Stomach (tissue), 9 donors: ENCODE data around the gene SFXN2. TPM values are rescaled to one million over a fixed set of nuclear protein-coding genes. Genes with fewer than 3 reads are reported as not detected.

Source experiments
- DNase-seq, 2 donors: peaks; one replicate each; pipeline versions ENCODE4 v3.0.0 to v3.0.0-alpha.2; 2013 to 2019
- H3K27ac ChIP-seq, 5 donors: fragments of 200-600 bp in 4 of 5; sonication (generic) in 4 of 5; one replicate each; pipeline ENCODE4 v1.5.1; 2013 to 2019; ENCODE audit warnings: mild to moderate bottlenecking in 1 of 5, moderate library complexity in 1 of 5
- H3K27me3 ChIP-seq, 3 donors: fragments of 200-600 bp; sonication (generic); one replicate each; pipeline ENCODE4 v1.5.1; 2017 to 2019; ENCODE audit warnings: mixed run types in 1 of 3
- H3K36me3 ChIP-seq, 4 donors: fragments of 200-600 bp; sonication (generic); 1 replicate in 3 of 4; 2 replicates in 1 of 4; pipeline ENCODE4 v1.5.1; 2016 to 2019
- H3K4me1 ChIP-seq, 4 donors: fragments of 200-600 bp; sonication (generic); one replicate each; pipeline ENCODE4 v1.5.1; 2016 to 2019
- H3K4me3 ChIP-seq, 4 donors: fragments of 200-600 bp; sonication (generic) in 3 of 4; one replicate each; pipeline ENCODE4 v1.5.1; 2016 to 2019; ENCODE audit warnings: mild to moderate bottlenecking in 1 of 4
- H3K9me3 ChIP-seq, 4 donors: fragments of 200-600 bp; sonication (generic); one replicate each; pipeline ENCODE4 v1.5.1; 2016 to 2019
- EP300 ChIP-seq: sonication (generic); formaldehyde crosslinking; IDR thresholded peaks from one replicate; pipeline ENCODE4 v1.6.1; 2017; ENCODE audit warnings: antibody characterized with exemption
- POLR2A ChIP-seq, 4 donors: fragments of 450-650 bp; IDR thresholded peaks; one replicate each; pipeline ENCODE4 v1.6.1; 2016; ENCODE audit warnings: antibody characterized with exemption in 4 of 4, control low read depth in 2 of 4, mild to moderate bottlenecking in 1 of 4, moderate library complexity in 1 of 4
- POLR2AphosphoS5 ChIP-seq, 3 donors: sonication (generic); formaldehyde crosslinking; IDR thresholded peaks; one replicate each; pipeline ENCODE4 v1.6.1; 2016; ENCODE audit warnings: antibody characterized with exemption in 3 of 3
- WGBS, 5 donors: extraction: QIAGEN DNeasy Blood & Tissue Kit in 3 of 5; methylation state at CpG; one replicate each; pipeline versions ENCODE4 v1.1.5 to v1.1.7; 2013 to 2018; 5-methylcytosine and 5-hydroxymethylcytosine counted together
- intact Hi-C: fragments of 100-400 bp; cut with DNase I; formaldehyde crosslinking; loops from one replicate; pipeline ENCODE4 v1.15.1; 2023; ENCODE audit warnings: low total_unique reads
- polyA plus RNA-seq, 3 donors: library from polyadenylated mRNA; stranded (reverse); fragments of 200-250 nt; gene quantifications; one replicate each; pipeline ENCODE4 v1.2.3, GENCODE V29; 2013
- total RNA-seq, 5 donors: library from RNA; depleted of rRNA; stranded (reverse); fragments of >200 nt; gene quantifications; one replicate each; pipeline versions ENCODE4 v1.1.0 to v1.2.3, GENCODE V29; 2014 to 2016
- TF ChIP-seq, protein P1 (sequence below), 7 experiments: fragments of 450-650 bp in 4 of 7; fragments of 200-600 bp in 3 of 7; sonication (generic) in 3 of 7; IDR thresholded peaks; one replicate each; pipeline ENCODE4 v1.5.1; 2016 to 2019; ENCODE audit warnings: antibody characterized with exemption in 7 of 7, control low read depth in 2 of 7, mild to moderate bottlenecking in 1 of 7
- donor health status: healthy with polysubstance abuse.
- donor health status: Bipolar disorder and iron deficiency.
- donor health status: healthy.

Gene SFXN2
- total and polyA plus RNA-seq, 8 donors = 4.7 to 267 (median 11.0) TPM

DNA sequence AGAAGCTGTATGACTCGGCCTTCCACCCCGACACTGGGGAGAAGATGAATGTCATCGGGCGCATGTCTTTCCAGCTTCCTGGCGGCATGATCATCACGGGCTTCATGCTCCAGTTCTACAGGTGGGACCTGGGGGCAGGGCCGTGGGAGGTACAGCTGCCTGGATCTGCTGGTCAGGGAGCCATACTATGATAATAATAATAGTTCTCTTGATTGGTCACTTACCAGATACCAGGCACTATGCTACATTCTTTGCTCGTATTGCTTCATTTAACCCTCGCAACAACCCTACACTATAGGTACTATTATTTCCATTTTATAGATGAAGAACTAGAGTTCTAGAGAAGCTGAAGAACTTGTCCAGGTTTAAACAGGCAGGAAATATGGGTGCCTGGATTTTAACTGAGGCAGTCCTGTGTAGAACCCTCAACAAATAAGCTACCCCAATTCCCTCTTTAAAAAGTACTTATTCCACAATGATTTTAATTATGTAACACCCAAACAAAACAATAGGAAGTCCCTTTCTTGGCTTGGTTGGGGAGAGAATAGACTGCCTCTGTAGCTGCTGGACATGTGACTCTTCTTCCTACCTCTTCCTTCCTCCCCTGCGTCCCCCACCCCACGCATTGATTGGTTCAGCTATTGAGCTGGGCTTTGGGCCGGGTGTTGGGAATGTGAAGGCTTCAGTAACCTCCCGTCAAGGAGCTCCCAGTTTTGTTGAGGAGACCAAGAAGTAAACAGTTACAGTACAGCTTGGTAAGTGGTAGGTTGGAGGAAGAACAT lies 12.8 kb downstream of the SFXN2 start:
- Histone ChIP-seq H3K36me3 (peaks cover 2 to 52% (median 35%) of the 10 kb centered on the region in 4 donors), H3K27me3 (no peaks in the 10 kb centered on the region), H3K4me3 (no peak overlapping the region), H3K27ac (no peak overlapping the region), H3K9me3 (no peaks in the 10 kb centered on the region), H3K4me1 (peaks cover 0 to 10% (median 8%) of the 10 kb centered on the region in 4 donors)
- intact Hi-C loops = no loop called here
- no peak for DNase-seq
- WGBS, 5 donors = 74 to 79% (median 76%) methylated on average over 9 to 13 of the region's 13 CpGs
- TF ChIP-seq POLR2AphosphoS5 (IDR thresholded peaks at IDR 0.05) (no peak), POLR2A (IDR thresholded peaks at IDR 0.05) (no peak), EP300 (no peak)
- TF ChIP-seq, protein P1, sequence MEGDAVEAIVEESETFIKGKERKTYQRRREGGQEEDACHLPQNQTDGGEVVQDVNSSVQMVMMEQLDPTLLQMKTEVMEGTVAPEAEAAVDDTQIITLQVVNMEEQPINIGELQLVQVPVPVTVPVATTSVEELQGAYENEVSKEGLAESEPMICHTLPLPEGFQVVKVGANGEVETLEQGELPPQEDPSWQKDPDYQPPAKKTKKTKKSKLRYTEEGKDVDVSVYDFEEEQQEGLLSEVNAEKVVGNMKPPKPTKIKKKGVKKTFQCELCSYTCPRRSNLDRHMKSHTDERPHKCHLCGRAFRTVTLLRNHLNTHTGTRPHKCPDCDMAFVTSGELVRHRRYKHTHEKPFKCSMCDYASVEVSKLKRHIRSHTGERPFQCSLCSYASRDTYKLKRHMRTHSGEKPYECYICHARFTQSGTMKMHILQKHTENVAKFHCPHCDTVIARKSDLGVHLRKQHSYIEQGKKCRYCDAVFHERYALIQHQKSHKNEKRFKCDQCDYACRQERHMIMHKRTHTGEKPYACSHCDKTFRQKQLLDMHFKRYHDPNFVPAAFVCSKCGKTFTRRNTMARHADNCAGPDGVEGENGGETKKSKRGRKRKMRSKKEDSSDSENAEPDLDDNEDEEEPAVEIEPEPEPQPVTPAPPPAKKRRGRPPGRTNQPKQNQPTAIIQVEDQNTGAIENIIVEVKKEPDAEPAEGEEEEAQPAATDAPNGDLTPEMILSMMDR (IDR thresholded peaks at IDR 0.05) = no peak

- DNase-seq = peak; percentile 89 to 93
Observed at GRCh38 chr10:102729029-102730026, 14.9 kb downstream of the SFXN2 start.

GRCh38 chr10:102731222-102731800 lies 16.9 kb downstream of the SFXN2 start:
- WGBS, 5 donors = 75 to 88% (median 85%) methylated on average over 5 of the region's 5 CpGs
- Histone ChIP-seq H3K4me3 (no peak overlapping the region), H3K36me3 (peaks cover 2 to 82% (median 62%) of the 10 kb centered on the region in 4 donors), H3K27ac (no peak overlapping the region), H3K4me1 (peaks cover 0 to 10% (median 8%) of the 10 kb centered on the region in 4 donors), H3K27me3 (no peaks in the 10 kb centered on the region), H3K9me3 (no peaks in the 10 kb centered on the region)
- intact Hi-C loops = loop anchor here (5.0 to 10.0 kb wide), 2 partner anchors 93 to 171 kb away; no protein-coding TSS in a partner anchor
- no peak for DNase-seq
- TF ChIP-seq POLR2A (IDR thresholded peaks at IDR 0.05) (no peak), POLR2AphosphoS5 (IDR thresholded peaks at IDR 0.05) (no peak), EP300 (no peak)
- TF ChIP-seq, protein P1 (IDR thresholded peaks at IDR 0.05) = no peak

More at GRCh38 chr10:102729029-102730026, 14.9 kb downstream of the SFXN2 start:
- TF ChIP-seq EP300 (no peak), POLR2A (IDR thresholded peaks at IDR 0.05) (no peak), POLR2AphosphoS5 (IDR thresholded peaks at IDR 0.05) (peak in 2 of 3 donors; percentile 23 to 61)
- TF ChIP-seq, protein P1 (IDR thresholded peaks at IDR 0.05) = peak in 6 of 7 experiments; percentile 50 to 94 (median 89)
- 50 to 55% (median 51%) methylated on average over 28 to 30 of the region's 30 CpGs for WGBS, 5 donors
- H3K36me3 ChIP-seq = peaks cover 2 to 73% (median 55%) of the 10 kb centered on the region in 4 donors
- peaks cover 0 to 10% (median 8%) of the 10 kb centered on the region in 4 donors for H3K4me1 ChIP-seq
- H3K9me3 ChIP-seq = no peaks in the 10 kb centered on the region
- H3K27ac ChIP-seq = peak overlapping the region in 1 of 5 donors; percentile 50
- intact Hi-C loops = loop anchor here (5.0 to 10.0 kb wide), 2 partner anchors 95 to 173 kb away; no protein-coding TSS in a partner anchor
- no peak overlapping the region for H3K4me3 ChIP-seq
- H3K27me3 ChIP-seq = no peaks in the 10 kb centered on the region
